Testis (tissue), 3 donors: ENCODE measurements around the gene HLA-E. TPM values are rescaled to one million over a fixed set of nuclear protein-coding genes. Genes with fewer than 3 reads are reported as not detected.
A peak's percentile ranks its signal among the peaks of the same experiment; 100 is the strongest.

Source experiments
- DNase-seq: peaks from one replicate; pipeline ENCODE4 v3.0.0-alpha.2; 2019
- H3K27ac ChIP-seq, 2 donors: fragments of 200-600 bp; sonication (generic); one replicate each; pipeline ENCODE4 v1.5.1; 2019
- H3K27me3 ChIP-seq: fragments of 200-600 bp; sonication (generic); one replicate; pipeline ENCODE4 v1.5.1; 2019
- H3K36me3 ChIP-seq: fragments of 200-600 bp; sonication (generic); one replicate; pipeline ENCODE4 v1.5.1; 2017; ENCODE audit warnings: low read depth; ENCODE audit errors: missing control alignments
- H3K4me1 ChIP-seq: fragments of 200-600 bp; sonication (generic); one replicate; pipeline ENCODE4 v1.5.1; 2019
- H3K4me3 ChIP-seq, 2 donors: fragments of 200-600 bp; sonication (generic); one replicate each; pipeline ENCODE4 v1.5.1; 2017 to 2019
- H3K9me3 ChIP-seq: fragments of 200-600 bp; sonication (generic); one replicate; pipeline ENCODE4 v1.5.1; 2017
- CTCF ChIP-seq, 3 experiments: fragments of 450-650 bp in 2 of 3; fragments of 200-600 bp in 1 of 3; sonication (generic) in 1 of 3; IDR thresholded peaks; one replicate each; pipeline ENCODE4 v1.5.1; 2016 to 2019; ENCODE audit warnings: antibody characterized with exemption in 3 of 3, mild to moderate bottlenecking in 2 of 3, moderate library complexity in 1 of 3
- POLR2A ChIP-seq: fragments of 450-650 bp; IDR thresholded peaks from one replicate; pipeline ENCODE4 v1.6.1; 2017; ENCODE audit warnings: antibody characterized with exemption, mild to moderate bottlenecking, moderate library complexity
- WGBS, 2 donors: methylation state at CpG; one replicate each; pipeline ENCODE4 v1.1.5; 2018; 5-methylcytosine and 5-hydroxymethylcytosine counted together
- intact Hi-C: fragments of 100-400 bp; cut with DNase I; formaldehyde crosslinking; loops from one replicate; pipeline ENCODE4 v1.15.1; 2023; ENCODE audit warnings: low total_unique reads
- polyA plus RNA-seq: library from polyadenylated mRNA; stranded (reverse); fragments of 350-450 nt; fragmentation: Illumina TruSeq; extraction: RNeasy Lipid Tissue Mini Kit (QIAGEN cat#74804); gene quantifications from one replicate; pipeline ENCODE4 v1.2.3, GENCODE V29; 2014; ENCODE audit warnings: low read depth, low replicate concordance; ENCODE audit not compliant: insufficient read depth
- total RNA-seq, 2 donors: library from RNA; depleted of rRNA; stranded (reverse); fragments of >200 nt; gene quantifications; one replicate each; pipeline ENCODE4 v1.2.3, GENCODE V29; 2016

The HLA-E gene
- total and polyA plus RNA-seq, 3 donors from 2014 or later, result 90.2 to 253 (median 145) TPM

DNA sequence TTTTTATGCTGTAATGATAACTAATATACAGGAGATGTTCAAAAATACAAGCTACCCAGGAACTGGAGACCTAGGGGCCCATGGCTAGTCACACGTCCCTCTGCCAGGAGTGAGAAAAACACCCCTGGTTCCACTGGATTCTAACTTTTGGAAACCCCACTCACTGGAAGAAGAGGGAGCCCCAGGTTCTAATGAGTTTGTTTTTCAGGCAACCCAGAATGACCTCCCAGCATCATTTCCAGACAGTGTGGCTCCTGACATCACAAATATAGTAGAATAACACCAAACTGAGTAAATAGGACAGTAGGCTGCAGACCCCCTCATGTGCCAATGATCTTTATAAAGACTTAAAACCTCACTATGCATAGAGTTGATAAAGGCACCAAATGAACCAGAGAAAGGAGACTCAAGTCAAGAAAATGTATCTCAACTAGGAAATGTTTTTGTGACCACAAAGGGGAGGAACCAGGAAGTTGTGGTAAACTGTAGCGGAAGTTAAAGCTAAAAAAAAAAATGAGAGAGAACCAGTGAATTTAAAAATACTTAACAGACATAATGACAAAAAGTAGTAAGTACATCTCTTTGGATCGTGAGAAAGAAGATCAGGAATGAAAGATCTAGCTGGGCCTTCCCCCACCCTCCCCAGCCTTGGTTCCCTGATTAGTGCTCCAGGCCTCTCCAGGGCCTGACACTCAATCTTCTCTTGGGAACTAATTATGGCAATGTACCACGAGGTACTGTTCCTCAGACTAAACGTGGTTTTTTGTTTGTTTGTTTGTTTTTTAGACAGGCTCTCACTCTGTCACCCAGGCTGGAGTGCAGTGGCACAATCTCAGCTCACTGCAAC lies 19.8 kb downstream of the HLA-E start:
- DNase-seq, result no peak
- intact Hi-C loops, result no loop called here
- H3K4me3 ChIP-seq, result no peak overlapping the region
- no peaks in the 10 kb centered on the region for H3K36me3 ChIP-seq
- TF ChIP-seq CTCF (IDR thresholded peaks at IDR 0.05), result no peak
- no peak for TF ChIP-seq POLR2A
- no peaks in the 10 kb centered on the region for H3K4me1 ChIP-seq
- H3K27ac ChIP-seq, result peak overlapping the region in 1 of 2 donors; percentile 11
- 42 to 46% methylated on average over 5 of the region's 5 CpGs for WGBS, 2 donors
- no peaks in the 10 kb centered on the region for H3K9me3 ChIP-seq
- no peaks in the 10 kb centered on the region for H3K27me3 ChIP-seq

GRCh38 chr6:30510419-30511168 lies 21.3 kb downstream of the HLA-E start:
- 83 to 86% methylated on average over 10 of the region's 10 CpGs for WGBS, 2 donors
- Histone ChIP-seq H3K36me3 (no peaks in the 10 kb centered on the region), H3K4me3 (no peak overlapping the region), H3K4me1 (no peaks in the 10 kb centered on the region), H3K9me3 (no peaks in the 10 kb centered on the region), H3K27me3 (no peaks in the 10 kb centered on the region), H3K27ac (no peak overlapping the region)
- intact Hi-C loops, result no loop called here
- DNase-seq, result no peak
- TF ChIP-seq POLR2A, result no peak
- TF ChIP-seq CTCF (IDR thresholded peaks at IDR 0.05), result no peak

GRCh38 chr6:30511169-30511546 lies 21.8 kb downstream of the HLA-E start:
- Histone ChIP-seq H3K4me3 (no peak overlapping the region), H3K36me3 (no peaks in the 10 kb centered on the region)
- intact Hi-C loops, result no loop called here

GRCh38 chr6:30513451-30513850 lies 24.1 kb downstream of the HLA-E start:
- 95 to 96% methylated on average over 2 of the region's 2 CpGs for WGBS, 2 donors
- Histone ChIP-seq H3K36me3 (no peaks in the 10 kb centered on the region), H3K9me3 (no peaks in the 10 kb centered on the region), H3K27ac (no peak overlapping the region), H3K4me3 (no peak overlapping the region), H3K27me3 (no peaks in the 10 kb centered on the region), H3K4me1 (no peaks in the 10 kb centered on the region)
- DNase-seq, result no peak
- TF ChIP-seq CTCF (IDR thresholded peaks at IDR 0.05) (no peak), POLR2A (no peak)
- intact Hi-C loops, result no loop called here

More at GRCh38 chr6:30511169-30511546, 21.8 kb downstream of the HLA-E start:
- no peak overlapping the region for H3K27ac ChIP-seq
- H3K4me1 ChIP-seq, result no peaks in the 10 kb centered on the region
- H3K9me3 ChIP-seq, result no peaks in the 10 kb centered on the region
- TF ChIP-seq CTCF (IDR thresholded peaks at IDR 0.05), result no peak
- TF ChIP-seq POLR2A, result no peak
- DNase-seq, result no peak
- no peaks in the 10 kb centered on the region for H3K27me3 ChIP-seq
- 69 to 78% methylated on average over 5 of the region's 5 CpGs for WGBS, 2 donors
